HAP-1 (cell line): Measurements from ENCODE around the gene LIX1.
A peak's percentile ranks its signal among the peaks of the same experiment; 100 is the strongest.

ENCODE experiments used
- DNase-seq, 2 experiments: peaks; one replicate each; pipeline ENCODE4 v3.0.0-alpha.2; 2016 to 2020; ENCODE audit warnings: low spot score in 2 of 2
- H3K27me3 ChIP-seq: fragments of 250-450 bp; sonication (Bioruptor Pico); 2 replicates; pipeline ENCODE4 v1.5.1; 2020; ENCODE audit warnings: low read depth, mild to moderate bottlenecking, moderate library complexity
- H3K36me3 ChIP-seq: fragments of 250-450 bp; sonication (Bioruptor Pico); replicated peaks from 2 replicates; pipeline ENCODE4 v1.5.1; 2020; ENCODE audit warnings: mild to moderate bottlenecking
- H3K4me1 ChIP-seq: fragments of 250-450 bp; sonication (Bioruptor Pico); 2 replicates; pipeline ENCODE4 v1.5.1; 2020; ENCODE audit warnings: mild to moderate bottlenecking
- H3K4me3 ChIP-seq: fragments of 250-450 bp; sonication (Bioruptor Pico); 2 replicates; pipeline ENCODE4 v1.5.1; 2020; ENCODE audit warnings: mild to moderate bottlenecking, moderate library complexity
- H3K9me3 ChIP-seq: fragments of 250-450 bp; sonication (Bioruptor Pico); 2 replicates; pipeline ENCODE4 v1.5.1; 2020; ENCODE audit warnings: mild to moderate bottlenecking, moderate library complexity
- in situ Hi-C: fragments of 300-500 bp; cut with MboI; formaldehyde crosslinking; loops from 3 replicates; pipeline ENCODE4 v1.14.3; 2020; ENCODE audit warnings: low sequenced_read_pairs, inconsistent platforms, mixed read lengths

LIX1 gene

DNA sequence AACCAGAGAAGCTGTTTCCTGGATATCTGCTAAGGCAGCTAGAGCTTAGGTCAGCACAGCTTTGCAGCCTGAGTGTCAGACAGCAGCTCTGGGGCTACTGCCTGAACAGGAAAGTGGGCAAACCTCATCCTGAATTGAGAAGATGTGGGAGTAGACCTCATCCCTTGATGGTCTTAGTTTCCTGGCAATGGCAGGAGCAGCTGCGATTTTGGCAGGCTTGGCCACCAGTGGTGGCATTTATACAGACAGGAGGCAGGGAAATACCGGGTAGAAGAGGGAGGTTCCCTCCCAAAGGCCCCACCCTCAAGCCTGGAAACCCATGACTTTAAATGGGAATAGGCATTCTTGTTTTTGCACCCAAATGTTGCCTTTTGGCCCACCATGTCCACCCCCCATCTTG lies 69.7 kb downstream of the LIX1 start:
- in situ Hi-C loops: no loop called here
- Histone ChIP-seq H3K4me1 (no peaks in the 10 kb centered on the region), H3K4me3 (no peak overlapping the region), H3K36me3 (no peaks in the 10 kb centered on the region), H3K27me3 (no peaks in the 10 kb centered on the region), H3K9me3 (no peaks in the 10 kb centered on the region)
- DNase-seq: no peak

DNA sequence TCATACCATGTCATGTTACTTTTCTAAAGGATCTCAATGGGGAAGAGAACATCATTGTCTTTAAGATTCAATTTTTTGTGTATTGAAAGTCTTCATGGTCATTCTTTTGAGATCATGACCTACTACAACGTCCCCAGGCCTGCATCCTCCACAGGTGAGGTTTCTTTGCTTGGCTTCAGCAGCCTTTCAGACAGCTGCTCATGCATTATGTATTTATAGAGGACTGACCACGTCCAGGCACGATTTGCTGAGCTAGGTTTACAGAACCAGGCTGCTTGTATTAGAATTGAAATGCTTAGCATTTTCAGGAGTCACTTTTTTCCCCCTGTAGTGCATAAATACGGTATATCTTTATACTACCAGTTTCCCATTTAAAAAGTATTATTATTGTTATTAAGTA lies 70.4 kb downstream of the LIX1 start:
- no peak for DNase-seq
- in situ Hi-C loops: no loop called here
- no peak overlapping the region for H3K4me3 ChIP-seq
- H3K36me3 ChIP-seq: no peaks in the 10 kb centered on the region
- H3K9me3 ChIP-seq: no peaks in the 10 kb centered on the region
- no peaks in the 10 kb centered on the region for H3K4me1 ChIP-seq
- H3K27me3 ChIP-seq: no peaks in the 10 kb centered on the region

DNA sequence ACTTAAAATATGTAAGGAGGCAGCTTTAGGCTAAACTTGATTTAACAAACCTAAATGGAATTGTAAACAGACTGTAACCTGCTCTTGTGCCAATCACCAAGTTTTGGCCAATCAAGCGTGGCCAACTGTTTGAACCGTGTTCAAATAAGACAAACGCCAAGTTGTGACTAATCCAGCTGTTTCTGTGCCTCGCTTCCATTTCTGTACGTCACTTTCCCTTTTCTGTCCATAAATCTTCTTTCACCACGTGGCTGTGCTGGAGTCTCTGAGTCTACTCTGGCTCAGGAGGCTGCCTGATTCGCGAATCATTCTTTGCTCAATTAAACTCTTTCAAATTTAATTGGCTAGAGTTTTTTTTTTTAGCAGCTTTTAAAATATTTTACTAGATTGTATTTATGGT lies 71.3 kb downstream of the LIX1 start:
- DNase-seq: no peak
- H3K36me3 ChIP-seq: no peaks in the 10 kb centered on the region
- in situ Hi-C loops: no loop called here
- no peaks in the 10 kb centered on the region for H3K27me3 ChIP-seq
- H3K9me3 ChIP-seq: no peaks in the 10 kb centered on the region
- H3K4me1 ChIP-seq: no peaks in the 10 kb centered on the region
- H3K4me3 ChIP-seq: no peak overlapping the region

DNA sequence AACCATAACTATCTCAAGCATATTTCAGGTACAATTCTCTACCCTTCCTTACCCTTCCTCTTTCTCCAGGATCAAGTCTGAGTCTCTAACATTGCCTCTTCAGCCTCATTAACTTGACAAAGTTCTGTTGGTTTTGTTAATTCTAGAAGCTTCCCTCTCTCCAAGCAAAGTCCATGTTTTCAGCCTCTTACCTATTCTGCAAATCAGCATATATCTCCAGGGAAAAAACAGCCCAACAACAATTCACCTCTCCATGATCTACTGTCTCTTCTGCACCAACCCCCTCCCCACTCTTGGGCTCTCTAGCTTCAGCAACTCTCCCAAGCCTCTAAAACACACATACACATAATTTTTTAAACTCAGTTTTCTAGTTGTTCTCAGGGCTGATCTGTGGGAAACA lies 72.2 kb downstream of the LIX1 start:
- in situ Hi-C loops: no loop called here
- Histone ChIP-seq H3K4me1 (no peaks in the 10 kb centered on the region; the same call in none of the 2 replicates), H3K36me3 (no peaks in the 10 kb centered on the region), H3K27me3 (no peaks in the 10 kb centered on the region), H3K9me3 (no peaks in the 10 kb centered on the region), H3K4me3 (no peak overlapping the region)
- DNase-seq: no peak

DNA sequence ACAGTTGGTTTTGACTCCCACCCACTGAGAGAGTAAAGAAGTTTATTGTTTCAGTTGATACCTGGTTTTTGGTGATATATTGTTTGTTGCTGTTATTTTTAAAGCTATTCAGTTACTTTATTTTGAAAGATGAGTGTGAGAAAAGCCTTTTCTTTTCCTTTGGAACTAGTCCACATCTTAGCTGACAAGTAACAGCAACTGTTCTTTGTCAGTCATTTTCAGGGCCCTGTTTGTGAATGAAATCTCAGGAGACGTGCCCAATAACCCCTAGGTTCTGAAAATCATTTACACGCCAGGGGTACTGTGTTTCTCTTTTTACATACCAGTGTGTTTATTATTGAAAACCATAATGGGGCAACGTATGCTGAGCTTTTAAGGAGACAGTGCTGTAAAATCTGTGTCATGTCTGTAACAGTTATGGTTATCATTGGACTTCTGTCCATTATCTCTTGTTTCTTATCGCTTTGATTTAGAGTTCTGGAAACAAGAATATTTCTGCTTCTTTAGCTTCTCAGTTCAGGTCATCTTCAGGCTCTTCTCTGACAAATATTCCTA lies 75.0 kb downstream of the LIX1 start:
- no peaks in the 10 kb centered on the region for H3K36me3 ChIP-seq
- H3K9me3 ChIP-seq: no peaks in the 10 kb centered on the region
- in situ Hi-C loops: no loop called here
- H3K27me3 ChIP-seq: no peaks in the 10 kb centered on the region
- no peaks in the 10 kb centered on the region; the same call in none of the 2 replicates for H3K4me1 ChIP-seq
- H3K4me3 ChIP-seq: no peak overlapping the region
- DNase-seq: no peak

DNA sequence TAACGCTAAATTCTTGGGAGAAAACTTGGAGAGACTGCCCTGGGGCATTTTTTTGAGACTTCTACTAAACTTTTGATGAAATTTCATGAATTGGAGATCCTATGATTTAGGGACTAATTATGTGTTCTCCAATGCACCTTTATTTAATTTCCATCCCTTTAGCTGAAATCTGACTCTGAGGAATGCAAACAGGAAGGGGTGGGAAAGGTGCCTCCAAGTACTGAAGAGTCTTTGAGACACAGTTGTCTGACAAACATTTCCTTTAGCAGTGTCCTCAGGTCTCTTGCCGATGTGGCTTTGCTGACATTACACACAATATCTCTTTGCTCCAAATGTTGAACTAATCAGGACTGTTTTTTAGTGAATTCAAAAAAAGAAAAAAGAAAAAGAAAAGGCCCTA lies 76.9 kb downstream of the LIX1 start:
- in situ Hi-C loops: no loop called here
- DNase-seq: no peak
- Histone ChIP-seq H3K4me1 (no peaks in the 10 kb centered on the region; the same call in none of the 2 replicates), H3K9me3 (no peaks in the 10 kb centered on the region), H3K36me3 (no peaks in the 10 kb centered on the region), H3K27me3 (no peaks in the 10 kb centered on the region), H3K4me3 (no peak overlapping the region)

DNA sequence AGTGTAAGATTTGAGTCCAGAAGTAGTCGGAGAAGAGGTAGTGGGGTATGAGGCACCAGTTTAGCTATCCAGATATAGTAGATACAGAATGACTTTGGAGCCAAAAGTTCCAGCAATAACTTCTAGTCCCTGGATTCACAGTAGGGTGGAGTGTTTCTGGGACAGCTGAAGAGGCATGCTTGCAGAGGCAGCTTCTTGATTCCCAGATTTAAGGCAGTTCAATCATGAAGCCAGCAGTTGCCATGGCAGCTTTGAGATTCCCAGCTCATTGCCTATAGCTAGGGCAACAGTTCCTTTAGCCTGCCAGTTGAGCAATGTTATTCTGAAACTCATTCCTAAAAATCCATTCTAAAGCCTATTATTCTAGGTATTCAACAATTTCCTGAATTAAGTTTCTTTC lies 79.2 kb downstream of the LIX1 start:
- in situ Hi-C loops: no loop called here
- Histone ChIP-seq H3K27me3 (no peaks in the 10 kb centered on the region), H3K9me3 (no peaks in the 10 kb centered on the region), H3K4me3 (no peak overlapping the region), H3K4me1 (no peaks in the 10 kb centered on the region; the same call in none of the 2 replicates), H3K36me3 (no peaks in the 10 kb centered on the region)
- DNase-seq: no peak

DNA sequence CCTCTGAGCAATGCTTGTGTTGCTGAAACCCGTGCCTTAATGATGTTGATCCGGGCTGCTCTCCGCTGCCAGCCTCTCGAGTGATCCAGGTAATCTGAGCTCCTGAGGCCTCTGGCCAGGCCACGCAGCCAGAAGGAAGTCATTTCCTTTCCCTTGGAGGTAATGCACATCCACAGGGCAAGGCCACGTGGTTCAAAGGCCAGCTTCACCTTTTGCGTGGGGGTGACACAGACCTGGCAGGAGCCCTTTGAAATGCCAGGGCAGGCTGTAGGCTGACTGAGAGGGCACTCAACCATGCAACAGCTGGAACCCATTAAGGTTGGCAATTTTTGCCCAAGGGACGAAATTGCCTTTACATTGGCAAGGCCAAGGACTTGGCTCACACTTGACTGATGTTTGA lies 80.4 kb downstream of the LIX1 start:
- no peaks in the 10 kb centered on the region for H3K9me3 ChIP-seq
- no peak for DNase-seq
- no peak overlapping the region for H3K4me3 ChIP-seq
- in situ Hi-C loops: no loop called here
- no peaks in the 10 kb centered on the region for H3K36me3 ChIP-seq
- H3K27me3 ChIP-seq: no peaks in the 10 kb centered on the region
- no peaks in the 10 kb centered on the region; the same call in none of the 2 replicates for H3K4me1 ChIP-seq

DNA sequence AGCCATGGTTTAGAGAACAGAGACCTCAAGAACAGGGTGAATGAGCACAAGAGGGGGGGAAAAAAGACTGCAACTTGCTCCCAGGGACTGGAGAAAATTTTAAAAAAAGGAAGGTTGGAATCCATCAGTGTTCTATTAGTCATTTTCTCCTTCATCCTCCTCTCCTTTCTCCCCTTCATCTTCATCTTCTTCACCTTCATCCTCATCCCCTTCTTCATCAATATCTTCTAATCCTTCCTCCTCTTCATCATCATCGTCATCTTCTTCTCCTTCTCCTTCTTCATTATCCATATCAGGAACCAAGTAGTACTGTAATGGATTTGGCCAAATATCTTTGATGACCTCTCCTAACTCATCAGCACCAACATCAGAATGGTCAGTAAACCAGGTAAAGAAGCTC lies 86.1 kb downstream of the LIX1 start:
- no peak for DNase-seq
- Histone ChIP-seq H3K36me3 (no peaks in the 10 kb centered on the region), H3K4me1 (no peaks in the 10 kb centered on the region), H3K9me3 (no peaks in the 10 kb centered on the region; the same call in 1 of the 2 replicates), H3K4me3 (no peak overlapping the region), H3K27me3 (peaks cover 3% of the 10 kb centered on the region; the same call in 1 of the 2 replicates)
- in situ Hi-C loops: no loop called here

DNA sequence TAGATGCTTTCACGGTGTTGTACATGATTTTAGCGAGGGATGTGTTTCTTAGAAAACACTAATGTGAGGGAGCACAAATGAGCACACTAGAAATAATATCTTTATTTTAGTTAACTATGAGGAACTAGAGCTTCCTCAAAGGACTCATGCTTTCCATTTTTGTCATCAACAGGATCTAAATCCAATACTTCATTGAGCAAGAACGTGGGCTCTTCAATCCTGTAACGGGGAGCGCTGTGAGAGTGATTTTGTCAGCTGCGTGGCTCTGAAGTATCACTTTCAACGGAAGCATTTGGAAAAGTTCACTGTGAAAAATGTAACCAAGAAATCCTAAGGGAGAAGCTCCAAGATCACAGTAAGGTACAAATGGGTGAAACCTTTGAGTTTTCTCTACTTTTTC lies 93.2 kb downstream of the LIX1 start:
- in situ Hi-C loops: no loop called here

DNA sequence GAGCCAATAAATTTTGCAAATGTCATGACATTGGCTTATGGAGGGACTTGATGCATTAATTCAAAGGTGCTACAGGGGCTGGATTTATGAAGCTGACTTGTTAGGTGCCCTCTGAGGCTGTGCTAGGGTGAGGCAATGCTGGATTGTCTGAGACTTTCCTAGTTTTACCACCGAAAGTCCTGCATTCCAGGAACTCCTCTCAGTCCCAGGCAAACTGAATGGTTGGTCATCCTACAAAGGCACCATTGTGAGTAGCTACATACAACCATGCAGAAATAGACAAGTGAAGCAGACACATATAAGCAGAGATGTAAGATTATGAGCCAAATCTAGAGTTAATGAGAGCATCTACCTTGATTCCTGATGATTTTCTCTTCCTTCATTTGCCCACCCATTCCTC lies 95.3 kb downstream of the LIX1 start:
- no peak for DNase-seq
- no peaks in the 10 kb centered on the region for H3K36me3 ChIP-seq
- peaks cover 14% of the 10 kb centered on the region for H3K4me1 ChIP-seq
- H3K9me3 ChIP-seq: no peaks in the 10 kb centered on the region; the same call in 1 of the 2 replicates
- H3K27me3 ChIP-seq: no peaks in the 10 kb centered on the region
- in situ Hi-C loops: no loop called here
- H3K4me3 ChIP-seq: no peak overlapping the region

More for the DNA sequence above, 93.2 kb downstream of the LIX1 start:
- DNase-seq: no peak
- Histone ChIP-seq H3K36me3 (no peaks in the 10 kb centered on the region), H3K4me1 (peaks cover 14% of the 10 kb centered on the region), H3K9me3 (no peaks in the 10 kb centered on the region; the same call in 1 of the 2 replicates), H3K4me3 (no peak overlapping the region), H3K27me3 (peaks cover 3% of the 10 kb centered on the region; the same call in 1 of the 2 replicates)

DNA sequence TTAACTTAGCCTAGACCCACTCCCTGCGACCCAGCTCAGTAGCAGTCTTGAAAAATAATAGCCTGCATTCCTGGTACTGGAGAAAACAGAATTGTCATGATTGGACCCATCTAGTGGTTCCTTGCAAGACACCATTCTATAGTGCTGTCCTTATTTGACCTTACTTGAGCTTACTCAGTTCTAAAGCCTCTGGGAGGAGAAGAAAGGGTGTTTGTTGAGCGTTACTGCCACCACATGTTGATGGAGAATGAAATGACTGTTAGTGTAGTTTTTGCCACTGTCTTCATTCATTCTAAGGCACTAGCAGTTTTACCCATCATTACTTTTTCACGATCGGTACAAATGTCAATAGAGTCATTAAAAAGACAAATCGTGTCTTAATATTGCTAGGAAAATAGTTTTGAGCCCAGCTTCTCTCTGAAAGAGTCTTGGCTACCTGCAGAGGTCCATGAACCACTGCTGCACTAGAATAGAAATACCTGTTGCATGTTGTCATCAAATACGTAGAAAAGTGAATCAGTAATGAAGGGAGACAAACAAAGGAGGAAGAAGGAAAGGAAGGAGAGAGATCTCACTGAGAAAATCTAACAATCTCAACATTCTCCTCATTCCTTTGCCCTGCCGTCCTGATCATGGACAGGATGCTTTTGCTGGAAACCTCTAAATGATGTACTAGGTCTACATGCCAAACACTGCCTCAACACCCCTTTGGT lies 96.0 kb downstream of the LIX1 start:
- no peak overlapping the region for H3K4me3 ChIP-seq
- peak in 1 of 2 experiments; percentile 19 for DNase-seq

DNA sequence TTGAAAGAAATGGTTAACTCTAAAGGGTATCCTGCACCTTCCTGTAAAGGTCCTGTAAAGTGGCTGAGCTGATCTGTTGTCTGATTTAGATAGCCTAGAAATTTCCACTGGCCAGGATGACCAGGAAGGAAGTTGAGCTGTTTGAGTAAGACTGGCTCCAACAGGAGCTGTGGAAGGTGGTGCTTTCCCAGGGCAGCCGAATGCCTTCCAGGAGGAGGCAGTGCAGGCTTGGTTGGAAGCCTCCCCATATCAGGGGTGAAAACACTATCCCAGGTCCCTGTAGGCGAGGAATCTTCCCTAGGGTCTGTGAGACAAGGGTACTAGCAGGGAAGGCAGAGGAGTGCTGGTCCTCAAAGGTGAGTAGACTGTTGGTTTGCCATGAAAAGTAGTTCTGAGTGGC lies 98.4 kb downstream of the LIX1 start:
- in situ Hi-C loops: no loop called here
- Histone ChIP-seq H3K36me3 (no peaks in the 10 kb centered on the region), H3K4me3 (no peak overlapping the region), H3K4me1 (peaks cover 14% of the 10 kb centered on the region), H3K27me3 (no peaks in the 10 kb centered on the region), H3K9me3 (no peaks in the 10 kb centered on the region)
- peak in 1 of 2 experiments; percentile 27 for DNase-seq

More for the DNA sequence above, 96.0 kb downstream of the LIX1 start:
- in situ Hi-C loops: no loop called here
- no peaks in the 10 kb centered on the region for H3K9me3 ChIP-seq
- peaks cover 14% of the 10 kb centered on the region for H3K4me1 ChIP-seq
- no peaks in the 10 kb centered on the region for H3K36me3 ChIP-seq
- no peaks in the 10 kb centered on the region for H3K27me3 ChIP-seq

DNA sequence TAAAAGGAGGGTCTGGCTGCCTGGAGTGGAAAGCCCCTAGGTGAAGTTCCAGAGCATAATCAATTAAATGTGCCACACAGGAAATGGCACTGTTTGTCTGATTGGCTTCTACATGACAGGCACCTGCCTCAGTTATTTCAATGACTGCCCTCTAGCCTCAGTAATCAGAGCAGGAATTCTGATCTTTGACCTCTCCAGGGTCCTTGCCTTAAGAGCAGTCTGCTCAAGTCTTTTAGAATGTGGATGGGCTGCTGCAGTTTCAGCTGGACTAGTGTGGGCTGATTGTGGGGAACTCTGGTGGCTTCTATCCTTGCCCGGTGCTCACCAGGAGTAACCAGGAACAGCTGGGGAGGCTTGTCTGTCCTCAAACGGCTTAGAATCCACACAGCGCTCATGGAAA lies 98.9 kb downstream of the LIX1 start:
- H3K9me3 ChIP-seq: no peaks in the 10 kb centered on the region
- in situ Hi-C loops: no loop called here
- H3K27me3 ChIP-seq: no peaks in the 10 kb centered on the region
- no peak for DNase-seq
- H3K4me1 ChIP-seq: peaks cover 11% of the 10 kb centered on the region
- H3K4me3 ChIP-seq: no peak overlapping the region
- no peaks in the 10 kb centered on the region for H3K36me3 ChIP-seq
